ENCODE results near the gene GNPDA1.

DNA sequence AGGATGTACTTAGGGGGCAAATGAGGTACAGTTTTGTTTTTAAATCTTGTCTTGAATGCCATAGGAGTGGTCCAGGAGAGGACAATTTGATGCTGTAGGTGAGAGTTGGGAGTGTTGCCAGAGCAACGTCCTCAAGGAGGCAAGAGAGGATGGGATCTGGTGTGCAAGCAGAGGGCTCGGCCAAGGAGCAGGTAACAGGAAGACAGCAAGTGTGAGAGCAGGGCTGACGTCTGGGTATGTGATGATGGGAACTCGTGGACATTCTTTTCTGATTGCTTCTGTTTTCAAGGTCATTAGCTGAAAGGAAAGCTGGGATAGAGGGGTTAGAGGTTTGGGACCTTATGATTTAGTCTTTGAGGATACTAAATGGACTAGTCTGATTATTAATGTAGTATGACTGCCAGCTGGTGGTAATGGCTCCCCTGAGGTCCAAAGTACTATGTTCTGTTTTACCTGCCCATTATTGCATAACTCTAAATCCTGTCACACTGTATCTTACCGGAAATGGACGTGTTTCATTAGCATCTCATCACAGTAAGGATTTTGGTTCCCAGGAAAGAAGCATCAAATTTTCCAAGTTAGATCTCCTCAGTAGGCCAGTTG lies 15.4 kb downstream of the GNPDA1 start:
- peak in 1 of 6 experiments; percentile 20 for TF ChIP-seq CTCF (IDR thresholded peaks at IDR 0.05)
- no peak for TF ChIP-seq POLR2A (IDR thresholded peaks at IDR 0.05)
